ENCODE measurements around the gene PRMT6.
A peak's percentile ranks its signal among the peaks of the same experiment; 100 is the strongest.
"Not testable (repeated sequence)": the region's sequence is repeated elsewhere in the genome, so short reads cannot be mapped to it uniquely, and the experiment has no call there.

The PRMT6 gene

GRCh38 chr1:107056426-107057196 lies at the start of gene PRMT6:
TSS of gene PRMT6 (plus strand) at chr1:107056674. CDS start at chr1:107056716, 42 bp downstream.
- DNase-seq = peak; percentile 94

GRCh38 chr1:107009281-107009680 lies 47.2 kb upstream of the PRMT6 start:
- DNase-seq = no peak

GRCh38 chr1:107010582-107010981 lies 45.9 kb upstream of the PRMT6 start:
- no peak for DNase-seq

GRCh38 chr1:107016376-107016978 lies 40.0 kb upstream of the PRMT6 start:
- DNase-seq = no peak

- no peak for DNase-seq
Measured at GRCh38 chr1:107018445-107018844, 38.0 kb upstream of the PRMT6 start.

GRCh38 chr1:107019166-107019565 lies 37.3 kb upstream of the PRMT6 start:
- no peak for DNase-seq

GRCh38 chr1:107038874-107039273 lies 17.6 kb upstream of the PRMT6 start:
- not testable (repeated sequence) for DNase-seq

- not testable (repeated sequence) for DNase-seq
Measured at GRCh38 chr1:107044310-107045220, 11.9 kb upstream of the PRMT6 start.

- DNase-seq = no peak
Measured at GRCh38 chr1:107047602-107048001, 8.9 kb upstream of the PRMT6 start.

- no peak for DNase-seq
Measured at GRCh38 chr1:107048241-107048640, 8.2 kb upstream of the PRMT6 start.

- no peak for DNase-seq
Measured at GRCh38 chr1:107051266-107051665, 5.2 kb upstream of the PRMT6 start.

- DNase-seq = not testable (repeated sequence)
Measured at GRCh38 chr1:107055919-107056425, 502 bp upstream of the PRMT6 start.

- DNase-seq = peak; percentile 88
Measured at GRCh38 chr1:107057197-107058133, 991 bp downstream of the PRMT6 start.

- DNase-seq = no peak
Measured at GRCh38 chr1:107058245-107059032, 2.0 kb downstream of the PRMT6 start.

- DNase-seq = no peak
Measured at GRCh38 chr1:107061886-107062285, 5.4 kb downstream of the PRMT6 start.

- DNase-seq = no peak
Measured at GRCh38 chr1:107073493-107073892, 17.0 kb downstream of the PRMT6 start.

GRCh38 chr1:107076841-107077240 lies 20.4 kb downstream of the PRMT6 start:
- DNase-seq = no peak

- DNase-seq = no peak
Measured at GRCh38 chr1:107079249-107079648, 22.8 kb downstream of the PRMT6 start.

- DNase-seq = no peak
Measured at GRCh38 chr1:107081102-107081501, 24.6 kb downstream of the PRMT6 start.

- DNase-seq = no peak
Measured at GRCh38 chr1:107091418-107091817, 34.9 kb downstream of the PRMT6 start.

- not testable (repeated sequence) for DNase-seq
Measured at GRCh38 chr1:107093395-107093794, 36.9 kb downstream of the PRMT6 start.

All from NCI-H82 (cell line).